H9 (cell line): ENCODE results near the gene ASCC3. TPM values are rescaled to one million over a fixed set of nuclear protein-coding genes. Genes with fewer than 3 reads are reported as not detected.

Experiments
- DNase-seq: peaks from one replicate; pipeline ENCODE4 v3.0.0-alpha.2; 2017
- H2AFZ ChIP-seq: one replicate; pipeline ENCODE4 v1.6.1; 2013; ENCODE audit warnings: mild to moderate bottlenecking, low read length, control low read depth, moderate library complexity
- H2AK5ac ChIP-seq: 2 replicates; pipeline ENCODE4 v1.6.1; 2013; ENCODE audit warnings: low read length, control low read depth, mixed read lengths; ENCODE audit not compliant: insufficient read length
- H2BK120ac ChIP-seq: one replicate; pipeline ENCODE4 v1.6.1; 2013; ENCODE audit warnings: low read depth, mild to moderate bottlenecking, low read length, control low read depth, inconsistent platforms; ENCODE audit not compliant: poor library complexity, severe bottlenecking
- H2BK12ac ChIP-seq: 2 replicates; pipeline ENCODE4 v1.6.1; 2013; ENCODE audit warnings: low read length, control low read depth, mixed read lengths, low read depth; ENCODE audit not compliant: insufficient read length
- H2BK15ac ChIP-seq: 2 replicates; pipeline ENCODE4 v1.6.1; 2013; ENCODE audit warnings: low read depth, low read length, control low read depth
- H2BK20ac ChIP-seq: one replicate; pipeline ENCODE4 v1.6.1; 2013; ENCODE audit warnings: low read depth, mild to moderate bottlenecking, low read length, control low read depth, inconsistent platforms; ENCODE audit not compliant: poor library complexity, severe bottlenecking
- H2BK5ac ChIP-seq: 2 replicates; pipeline ENCODE4 v1.6.1; 2013; ENCODE audit warnings: low read length, control low read depth, mixed read lengths; ENCODE audit not compliant: insufficient read length
- H3K14ac ChIP-seq: 2 replicates; pipeline ENCODE4 v1.6.1; 2013; ENCODE audit warnings: low read length, control low read depth; ENCODE audit not compliant: insufficient read depth
- H3K18ac ChIP-seq: 2 replicates; pipeline ENCODE4 v1.6.1; 2013; ENCODE audit warnings: low read depth, mild to moderate bottlenecking, mixed read lengths, low read length, control low read depth; ENCODE audit not compliant: insufficient read length
- H3K23ac ChIP-seq: 2 replicates; pipeline ENCODE4 v1.6.1; 2013; ENCODE audit warnings: low read length, control low read depth, mixed read lengths, low read depth; ENCODE audit not compliant: insufficient read length
- H3K23me2 ChIP-seq: 2 replicates; pipeline ENCODE4 v1.6.1; 2013; ENCODE audit warnings: low read depth, mild to moderate bottlenecking, mixed read lengths, low read length, control low read depth; ENCODE audit not compliant: insufficient read length, poor library complexity, severe bottlenecking
- H3K27ac ChIP-seq: 2 replicates; pipeline ENCODE4 v1.5.1; 2013; ENCODE audit warnings: low read length, control low read depth, mixed read lengths, low read depth; ENCODE audit not compliant: insufficient read length
- H3K27me3 ChIP-seq: 2 replicates; pipeline ENCODE4 v1.6.1; 2013; ENCODE audit warnings: low read length, control low read depth, inconsistent platforms; ENCODE audit not compliant: insufficient read depth
- H3K4ac ChIP-seq: 2 replicates; pipeline ENCODE4 v1.6.1; 2013; ENCODE audit warnings: low read depth, mild to moderate bottlenecking, control low read depth, inconsistent platforms, low read length, moderate library complexity
- H3K4me1 ChIP-seq: 2 replicates; pipeline ENCODE4 v1.6.1; 2013; ENCODE audit warnings: low read length, control low read depth, inconsistent platforms; ENCODE audit not compliant: insufficient read depth
- H3K4me2 ChIP-seq: 2 replicates; pipeline ENCODE4 v1.6.1; 2013; ENCODE audit warnings: low read length, control low read depth, mixed read lengths; ENCODE audit not compliant: insufficient read length, insufficient read depth
- H3K56ac ChIP-seq: 2 replicates; pipeline ENCODE4 v1.6.1; 2013; ENCODE audit warnings: low read depth, mild to moderate bottlenecking, mixed read lengths, low read length, control low read depth; ENCODE audit not compliant: insufficient read length
- H3K79me1 ChIP-seq: 2 replicates; pipeline ENCODE4 v1.6.1; 2013; ENCODE audit warnings: low read depth, mild to moderate bottlenecking, moderate library complexity, low read length, control low read depth, inconsistent platforms; ENCODE audit not compliant: insufficient read depth, poor library complexity, severe bottlenecking
- H3K79me2 ChIP-seq: 2 replicates; pipeline ENCODE4 v1.6.1; 2013; ENCODE audit warnings: low read length, control low read depth, inconsistent platforms; ENCODE audit not compliant: insufficient read depth
- H3K9ac ChIP-seq: 2 replicates; pipeline ENCODE4 v1.6.1; 2013; ENCODE audit warnings: low read length, control low read depth, mixed read lengths; ENCODE audit not compliant: insufficient read length; ENCODE audit errors: extremely low read depth
- H3K9me3 ChIP-seq: one replicate; pipeline ENCODE4 v1.6.1; 2013; ENCODE audit warnings: low read depth, low read length, inconsistent platforms; ENCODE audit not compliant: control insufficient read depth
- H3T11ph ChIP-seq: one replicate; pipeline ENCODE4 v1.6.1; 2013; ENCODE audit warnings: mild to moderate bottlenecking, low read length, control low read depth, inconsistent platforms
- H4K20me1 ChIP-seq: one replicate; pipeline ENCODE4 v1.6.1; 2013; ENCODE audit not compliant: control insufficient read depth, insufficient read length, insufficient read depth
- H4K5ac ChIP-seq: 2 replicates; pipeline ENCODE4 v1.6.1; 2013; ENCODE audit warnings: low read depth, mild to moderate bottlenecking, mixed read lengths, low read length, control low read depth; ENCODE audit not compliant: insufficient read length
- H4K8ac ChIP-seq: replicated peaks from 2 replicates; pipeline ENCODE4 v1.6.1; 2013; ENCODE audit warnings: low read length, control low read depth, mixed read lengths, low read depth; ENCODE audit not compliant: insufficient read length
- H4K91ac ChIP-seq: 2 replicates; pipeline ENCODE4 v1.6.1; 2013; ENCODE audit warnings: low read depth, mild to moderate bottlenecking, moderate library complexity, mixed read lengths, low read length, control low read depth; ENCODE audit not compliant: insufficient read length
- H3K27ac Mint-ChIP-seq, 3 experiments: 2 replicates in 2 of 3; 3 replicates in 1 of 3; pipeline ENCODE4 v1.8.0; 2020 to 2021; ENCODE audit warnings: mixed read lengths in 3 of 3, mild to moderate bottlenecking in 1 of 3, moderate library complexity in 1 of 3
- H3K27me3 Mint-ChIP-seq: 2 replicates; pipeline ENCODE4 v1.8.0; 2021; ENCODE audit warnings: low read depth, mild to moderate bottlenecking, moderate library complexity, mixed read lengths
- H3K36me3 Mint-ChIP-seq, 3 experiments: 2 replicates in 2 of 3; 3 replicates in 1 of 3; pipeline ENCODE4 v1.8.0; 2020 to 2021; ENCODE audit warnings: low read depth in 3 of 3, mixed read lengths in 3 of 3; ENCODE audit not compliant: insufficient read depth in 1 of 3
- H3K4me1 Mint-ChIP-seq, 2 experiments: 2 replicates each; pipeline ENCODE4 v1.8.0; 2020; ENCODE audit warnings: mixed read lengths in 2 of 2
- H3K4me3 Mint-ChIP-seq, 2 experiments: 2 replicates in 1 of 2; 3 replicates in 1 of 2; pipeline ENCODE4 v1.8.0; 2020 to 2021; ENCODE audit warnings: mild to moderate bottlenecking in 2 of 2, mixed read lengths in 2 of 2, moderate library complexity in 1 of 2
- H3K9me3 Mint-ChIP-seq, 2 experiments: 2 replicates in 1 of 2; 3 replicates in 1 of 2; pipeline ENCODE4 v1.8.0; 2020; ENCODE audit warnings: mild to moderate bottlenecking in 2 of 2, mixed read lengths in 2 of 2, moderate library complexity in 1 of 2
- total RNA-seq: library from RNA; stranded (reverse); gene quantifications from 2 replicates; pipeline ENCODE4 v1.2.1, GENCODE V29; 2021
- TF ChIP-seq, protein P1 (sequence below): fragments of 200-600 bp; sonication (generic); conservative IDR thresholded peaks from 3 replicates; pipeline ENCODE4 v1.8.0; 2021; ENCODE audit warnings: antibody characterized with exemption, mild to moderate bottlenecking

The ASCC3 gene
- total RNA-seq, 1 experiment from 2014 or later, result 63.8 TPM

DNA sequence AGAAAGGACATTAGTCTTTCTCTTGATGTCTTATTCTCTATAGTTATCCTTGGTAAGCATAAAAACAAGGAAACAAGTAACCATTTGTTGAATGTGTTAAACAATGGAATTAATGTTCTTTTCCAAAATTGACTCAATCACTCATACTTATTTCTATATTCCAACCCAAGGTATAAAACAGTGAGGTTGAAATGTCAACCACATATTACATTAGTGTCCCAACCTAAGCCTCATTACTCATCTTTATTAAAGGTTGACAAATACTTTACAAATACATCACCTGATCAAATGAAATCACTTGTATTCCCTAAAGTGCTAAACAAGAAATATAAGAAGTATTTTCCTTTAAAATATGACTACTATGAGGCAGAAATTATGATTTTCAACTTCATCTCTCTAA, 100.5 kb downstream of the ASCC3 start:
- Histone ChIP-seq H2AFZ (no peak overlapping the region), H3K4me1 (no peaks in the 10 kb centered on the region), H2BK5ac (no peak overlapping the region), H4K5ac (no peak overlapping the region), H3K27me3 (no peaks in the 10 kb centered on the region), H3K4me2 (no peak overlapping the region), H3K9ac (no peak overlapping the region), H2BK12ac (no peak overlapping the region), H2BK15ac (no peak overlapping the region), H3T11ph (no peak overlapping the region), H4K8ac (no peak overlapping the region), H2BK120ac (no peak overlapping the region), H2BK20ac (no peak overlapping the region), H3K27ac (no peak overlapping the region), H3K4ac (no peak overlapping the region), H3K23me2 (no peaks in the 10 kb centered on the region), H3K14ac (no peak overlapping the region), H4K91ac (no peak overlapping the region), H3K9me3 (no peaks in the 10 kb centered on the region), H3K79me2 (no peaks in the 10 kb centered on the region), H3K79me1 (no peaks in the 10 kb centered on the region), H4K20me1 (no peaks in the 10 kb centered on the region), H3K18ac (no peak overlapping the region), H3K56ac (no peak overlapping the region), H3K23ac (no peak overlapping the region), H2AK5ac (no peak overlapping the region)
- TF ChIP-seq, protein P1, sequence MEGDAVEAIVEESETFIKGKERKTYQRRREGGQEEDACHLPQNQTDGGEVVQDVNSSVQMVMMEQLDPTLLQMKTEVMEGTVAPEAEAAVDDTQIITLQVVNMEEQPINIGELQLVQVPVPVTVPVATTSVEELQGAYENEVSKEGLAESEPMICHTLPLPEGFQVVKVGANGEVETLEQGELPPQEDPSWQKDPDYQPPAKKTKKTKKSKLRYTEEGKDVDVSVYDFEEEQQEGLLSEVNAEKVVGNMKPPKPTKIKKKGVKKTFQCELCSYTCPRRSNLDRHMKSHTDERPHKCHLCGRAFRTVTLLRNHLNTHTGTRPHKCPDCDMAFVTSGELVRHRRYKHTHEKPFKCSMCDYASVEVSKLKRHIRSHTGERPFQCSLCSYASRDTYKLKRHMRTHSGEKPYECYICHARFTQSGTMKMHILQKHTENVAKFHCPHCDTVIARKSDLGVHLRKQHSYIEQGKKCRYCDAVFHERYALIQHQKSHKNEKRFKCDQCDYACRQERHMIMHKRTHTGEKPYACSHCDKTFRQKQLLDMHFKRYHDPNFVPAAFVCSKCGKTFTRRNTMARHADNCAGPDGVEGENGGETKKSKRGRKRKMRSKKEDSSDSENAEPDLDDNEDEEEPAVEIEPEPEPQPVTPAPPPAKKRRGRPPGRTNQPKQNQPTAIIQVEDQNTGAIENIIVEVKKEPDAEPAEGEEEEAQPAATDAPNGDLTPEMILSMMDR, result no peak
- Mint-ChIP-seq H3K4me1 (no peaks in the 10 kb centered on the region), H3K36me3 (no peaks in the 10 kb centered on the region), H3K9me3 (no peaks in the 10 kb centered on the region), H3K27ac (no peak overlapping the region), H3K4me3 (no peak overlapping the region), H3K27me3 (no peaks in the 10 kb centered on the region)
- DNase-seq, result no peak
